HepG2 (cell line): Measurements from ENCODE around the gene SPHK2. TPM values are rescaled to one million over a fixed set of nuclear protein-coding genes. Genes with fewer than 3 reads are reported as not detected.

Experiments used
- ATAC-seq: fragments of 200-7000 bp; cut with Tn5 transposase; 3 replicates; pipeline ENCODE4 v1.9.1; 2020; ENCODE audit warnings: mild to moderate bottlenecking, moderate library complexity
- BruUV-seq: library from RNA; stranded (reverse); fragments of 400-500 nt; replicated peaks from 2 replicates; lab custom pipeline; 2021; lab: Mats Ljungman, UMichigan
- CTCF ChIA-PET: fragments of 300-600 bp; formaldehyde crosslinking; extraction: SDS; loops from one replicate; lab custom pipeline; 2021; ENCODE audit warnings: low total read pairs, inconsistent platforms, low intra/inter-chr PET ratio; lab: Yijun Ruan, JAX
- POLR2A ChIA-PET: fragments of 350-600 bp; sonication (Branson Sonifier 250); formaldehyde crosslinking; loops from one replicate; lab custom pipeline; 2020; ENCODE audit warnings: antibody characterized with exemption, inconsistent platforms; lab: Yijun Ruan, JAX
- DNase-seq: peaks from one replicate; pipeline ENCODE4 v3.0.0-alpha.2; 2015; ENCODE audit warnings: low spot score
- FAIRE-seq: peaks from 3 replicates; lab custom pipeline; 2011; peaks lifted over from hg19 to GRCh38; lab: Jason Lieb, UNC
- H2AFZ ChIP-seq: one replicate; pipeline ENCODE4 v1.6.1; 2011; ENCODE audit warnings: low read length, inconsistent platforms
- H3K27ac ChIP-seq: fragments of 300-600 bp; 3 replicates; pipeline ENCODE4 v1.8.0; 2011; ENCODE audit warnings: mixed run types, mild to moderate bottlenecking, mixed read lengths, low read length, inconsistent platforms; ENCODE audit not compliant: insufficient read depth; ENCODE audit errors: extremely low read length
- H3K27me3 ChIP-seq, 2 experiments: fragments of 200-600 bp in 1 of 2; 2 replicates in 1 of 2; 3 replicates in 1 of 2; pipeline versions ENCODE4 v1.6.0 to v1.8.0; 2011; ENCODE audit warnings: low read length in 2 of 2, mild to moderate bottlenecking in 2 of 2, moderate library complexity in 2 of 2, inconsistent platforms in 1 of 2; ENCODE audit not compliant: insufficient read depth in 2 of 2, control insufficient read depth in 1 of 2
- H3K36me3 ChIP-seq, 2 experiments: fragments of 200-600 bp in 1 of 2; replicated peaks in 1 of 2; 2 replicates in 1 of 2; 3 replicates in 1 of 2; pipeline versions ENCODE4 v1.5.1 to v1.8.0; 2011; ENCODE audit warnings: low read length in 2 of 2, inconsistent platforms in 1 of 2; ENCODE audit not compliant: insufficient read depth in 2 of 2, control insufficient read depth in 1 of 2
- H3K4me1 ChIP-seq: 2 replicates; pipeline ENCODE4 v1.5.1; 2012; ENCODE audit warnings: low read length, inconsistent platforms; ENCODE audit not compliant: insufficient read depth
- H3K4me2 ChIP-seq: 2 replicates; pipeline ENCODE4 v1.6.0; 2011; ENCODE audit warnings: low read depth, low read length, inconsistent platforms
- H3K4me3 ChIP-seq, 3 experiments: fragments of 200-600 bp in 1 of 3; sonication (generic), shearing (Covaris generic) in 1 of 3; replicated peaks in 1 of 3; 2 replicates each; pipeline ENCODE4 v1.5.1; 2011 to 2016; ENCODE audit warnings: low read length in 3 of 3, inconsistent platforms in 2 of 3, low read depth in 2 of 3, mild to moderate bottlenecking in 2 of 3, control low read depth in 1 of 3, mixed read lengths in 1 of 3; ENCODE audit not compliant: insufficient read depth in 1 of 3
- H3K79me2 ChIP-seq: one replicate; pipeline ENCODE4 v1.6.1; 2011; ENCODE audit warnings: low read length, inconsistent platforms; ENCODE audit not compliant: insufficient read depth
- H3K9ac ChIP-seq: 2 replicates; pipeline ENCODE4 v1.6.0; 2011; ENCODE audit warnings: mild to moderate bottlenecking, low read depth, low read length, inconsistent platforms; ENCODE audit not compliant: insufficient read depth
- H3K9me3 ChIP-seq: 2 replicates; pipeline ENCODE4 v1.5.1; 2012; ENCODE audit warnings: mild to moderate bottlenecking, low read length
- H4K20me1 ChIP-seq: 2 replicates; pipeline ENCODE4 v1.6.0; 2011; ENCODE audit warnings: inconsistent platforms, mild to moderate bottlenecking, low read length, moderate library complexity; ENCODE audit not compliant: insufficient read depth
- NKX3-1 ChIP-seq: sonication (generic); formaldehyde crosslinking; IDR thresholded peaks from 2 replicates; pipeline ENCODE4 v1.5.0; 2020; ENCODE audit warnings: missing genetic modification reagents
- RERE ChIP-seq: IDR thresholded peaks from 2 replicates; pipeline ENCODE4 v1.6.1; 2016; ENCODE audit warnings: low read depth, missing genetic modification reagents, missing compliant biosample characterization
- ZMYM3 ChIP-seq: sonication (generic); formaldehyde crosslinking; IDR thresholded peaks from 2 replicates; pipeline ENCODE4 v1.5.1; 2020; ENCODE audit warnings: mild to moderate bottlenecking, missing genetic modification reagents
- ZNF629 ChIP-seq: sonication (generic); formaldehyde crosslinking; conservative IDR thresholded peaks from 2 replicates; pipeline ENCODE4 v1.5.0; 2020; ENCODE audit warnings: missing genetic modification reagents
- WGBS: methylation state at CpG from one replicate; pipeline ENCODE4 v1.1.6; 2017; ENCODE audit warnings: low lambda C conversion rate; 5-methylcytosine and 5-hydroxymethylcytosine counted together
- in situ Hi-C: cut with HindIII; loops from 2 replicates; pipeline ENCODE4 v1.10.0; 2017; ENCODE audit warnings: low pct_unique_long_range_greater_than_20kb; ENCODE audit not compliant: extremely low pct_ligation_motif_present
- intact Hi-C: fragments of 100-400 bp; cut with micrococcal nuclease; formaldehyde crosslinking; loops from one replicate; pipeline ENCODE4 v1.10.0; 2022; ENCODE audit not compliant: unreplicated experiment
- polyA plus RNA-seq, 8 experiments: library from polyadenylated mRNA; depleted of rRNA in 3 of 8; stranded (reverse) in 7 of 8; unstranded in 1 of 8; fragments of >200 nt; fragmentation: Illumina TruSeq in 4 of 8; extraction: Trizol in 4 of 8; gene quantifications; 2 replicates each; pipeline versions ENCODE4 v1.2.1 to v1.2.3, GENCODE V29; 2011 to 2016; ENCODE audit warnings: low read depth in 4 of 8, missing spikeins in 1 of 8, mixed read lengths in 1 of 8; ENCODE audit not compliant: insufficient read depth in 1 of 8
- total RNA-seq, 5 experiments: library from RNA; depleted of rRNA; stranded (reverse); fragments of >200 nt; fragmentation: Illumina TruSeq; extraction: Trizol; gene quantifications; 2 replicates each; pipeline ENCODE4 v1.2.3, GENCODE V29; 2016; ENCODE audit warnings: low read depth in 1 of 5

The SPHK2 gene
- total and polyA plus RNA-seq, 2 of the 13 experiments (the other 11 are each of a cell fraction or from before 2014, with no cell fraction given), result 2.9 to 14.4 TPM

GRCh38 chr19:48603850-48604249 lies 15.5 kb upstream of the SPHK2 start:
- no peak for DNase-seq
- POLR2A ChIA-PET, result no interaction called here
- no peaks in the 10 kb centered on the region for H3K36me3 ChIP-seq
- BruUV-seq, result no TSS peak
- H3K27ac ChIP-seq, result no peak overlapping the region
- WGBS, result 51% methylated on average over 8 of the region's 9 CpGs
- CTCF ChIA-PET, result no interaction called here
- no peak for ATAC-seq
- TF ChIP-seq ZNF629 (CRISPR knock-in tag), result peak; percentile 90
- TF ChIP-seq RERE, result no peak
- TF ChIP-seq ZMYM3 (CRISPR knock-in tag), result peak; percentile 53
- no peak for TF ChIP-seq NKX3-1 (CRISPR knock-in tag)
- H3K4me2 ChIP-seq, result no peak overlapping the region
- intact Hi-C loops (no loop called here), in situ Hi-C loops (no loop called here)
- FAIRE-seq, result no peak
- no peaks in the 10 kb centered on the region for H3K79me2 ChIP-seq
- H3K9ac ChIP-seq, result no peak overlapping the region
- no peaks in the 10 kb centered on the region for H4K20me1 ChIP-seq
- H2AFZ ChIP-seq, result no peak overlapping the region
- no peak overlapping the region for H3K4me3 ChIP-seq
- no peaks in the 10 kb centered on the region for H3K9me3 ChIP-seq
- H3K4me1 ChIP-seq, result peaks cover 23% of the 10 kb centered on the region
- peaks cover 0 to 8% of the 10 kb centered on the region in 2 experiments; a peak in 2 of 5 replicates for H3K27me3 ChIP-seq
